GM19438 (cell line): ENCODE results near the gene PRR36.
"Not testable (repeated sequence)": the region's sequence is repeated elsewhere in the genome, so short reads cannot be mapped to it uniquely, and the experiment has no call there.

Experiments
- ATAC-seq: cut with Tn5 transposase; IDR thresholded peaks from one replicate; pipeline ENCODE4 v1.9.1; 2021; ENCODE audit warnings: low read depth; ENCODE audit not compliant: unreplicated experiment

Gene PRR36

GRCh38 chr19:7900931-7901330 is 26.7 kb upstream of the PRR36 start:
- ATAC-seq, result no peak

- ATAC-seq, result no peak
Observed at GRCh38 chr19:7900401-7900870, 26.2 kb upstream of the PRR36 start.

GRCh38 chr19:7899751-7900378 is 25.7 kb upstream of the PRR36 start:
- no peak for ATAC-seq

GRCh38 chr19:7898967-7899366 is 24.8 kb upstream of the PRR36 start:
- no peak for ATAC-seq

GRCh38 chr19:7897292-7897691 is 23.1 kb upstream of the PRR36 start:
- no peak for ATAC-seq

GRCh38 chr19:7895565-7895964 is 21.4 kb upstream of the PRR36 start:
- no peak for ATAC-seq

- ATAC-seq, result no peak
Observed at GRCh38 chr19:7894612-7895309, 20.6 kb upstream of the PRR36 start.

- ATAC-seq, result not testable (repeated sequence)
Observed at GRCh38 chr19:7893362-7894101, 19.3 kb upstream of the PRR36 start.

- ATAC-seq, result no peak
Observed at GRCh38 chr19:7888826-7889217, 14.6 kb upstream of the PRR36 start.

GRCh38 chr19:7888145-7888825 is 14.1 kb upstream of the PRR36 start, which contains the start of gene LRRC8E:
Gene LRRC8E, plus strand, starts transcription at chr19:7888510. Its CDS starts 7,094 bp downstream, at chr19:7895604.
- ATAC-seq, result no peak

GRCh38 chr19:7887408-7888144 is 13.4 kb upstream of the PRR36 start:
- no peak for ATAC-seq

GRCh38 chr19:7885818-7886217 is 11.6 kb upstream of the PRR36 start:
- no peak for ATAC-seq

- ATAC-seq, result no peak
Observed at GRCh38 chr19:7883796-7884570, 9.8 kb upstream of the PRR36 start.

GRCh38 chr19:7883105-7883504 is 8.9 kb upstream of the PRR36 start:
- ATAC-seq, result no peak

GRCh38 chr19:7881910-7882309 is 7.7 kb upstream of the PRR36 start:
- ATAC-seq, result no peak

- ATAC-seq, result no peak
Observed at GRCh38 chr19:7879836-7880235, 5.6 kb upstream of the PRR36 start.

- no peak for ATAC-seq
Observed at GRCh38 chr19:7879111-7879807, 5.1 kb upstream of the PRR36 start.

- ATAC-seq, result no peak
Observed at GRCh38 chr19:7877249-7877836, 3.2 kb upstream of the PRR36 start.

GRCh38 chr19:7874897-7875273 is 695 bp upstream of the PRR36 start:
- ATAC-seq, result no peak
